ENCODE measurements around the gene CIB4.
A peak's percentile ranks its signal among the peaks of the same experiment; 100 is the strongest.

CIB4 gene

GRCh38 chr2:26614216-26615138, 26.7 kb downstream of the CIB4 start:
- no peak for DNase-seq
- in situ Hi-C loops (cut with HindIII; ENCODE audit: low pct_ligation_motif_present, low pct_unique_long_range_greater_than_20kb, low sequenced_read_pairs), result no loop called here

GRCh38 chr2:26613241-26614215, 27.6 kb downstream of the CIB4 start:
- DNase-seq, result no peak
- in situ Hi-C loops (cut with HindIII; ENCODE audit: low pct_ligation_motif_present, low pct_unique_long_range_greater_than_20kb, low sequenced_read_pairs), result no loop called here

- in situ Hi-C loops (cut with HindIII; ENCODE audit: low pct_ligation_motif_present, low pct_unique_long_range_greater_than_20kb, low sequenced_read_pairs), result no loop called here
- no peak for DNase-seq
These were observed 28.5 kb downstream of the CIB4 start for GRCh38 chr2:26612522-26613240.

GRCh38 chr2:26612034-26612433, 29.1 kb downstream of the CIB4 start:
- in situ Hi-C loops (cut with HindIII; ENCODE audit: low pct_ligation_motif_present, low pct_unique_long_range_greater_than_20kb, low sequenced_read_pairs), result no loop called here
- no peak for DNase-seq

GRCh38 chr2:26610504-26611335, 30.4 kb downstream of the CIB4 start:
- in situ Hi-C loops (cut with HindIII; ENCODE audit: low pct_ligation_motif_present, low pct_unique_long_range_greater_than_20kb, low sequenced_read_pairs), result no loop called here
- DNase-seq, result no peak

GRCh38 chr2:26609839-26610277, 31.3 kb downstream of the CIB4 start:
- no peak for DNase-seq
- in situ Hi-C loops (cut with HindIII; ENCODE audit: low pct_ligation_motif_present, low pct_unique_long_range_greater_than_20kb, low sequenced_read_pairs), result no loop called here

GRCh38 chr2:26609205-26609631, 31.9 kb downstream of the CIB4 start:
- DNase-seq, result no peak
- in situ Hi-C loops (cut with HindIII; ENCODE audit: low pct_ligation_motif_present, low pct_unique_long_range_greater_than_20kb, low sequenced_read_pairs), result no loop called here

GRCh38 chr2:26608557-26608956, 32.6 kb downstream of the CIB4 start:
- in situ Hi-C loops (cut with HindIII; ENCODE audit: low pct_ligation_motif_present, low pct_unique_long_range_greater_than_20kb, low sequenced_read_pairs), result no loop called here
- DNase-seq, result no peak

- no peak for DNase-seq
- in situ Hi-C loops (cut with HindIII; ENCODE audit: low pct_ligation_motif_present, low pct_unique_long_range_greater_than_20kb, low sequenced_read_pairs), result no loop called here
These were observed 33.5 kb downstream of the CIB4 start for GRCh38 chr2:26607698-26608097.

GRCh38 chr2:26606847-26607190, 34.3 kb downstream of the CIB4 start:
- in situ Hi-C loops (cut with HindIII; ENCODE audit: low pct_ligation_motif_present, low pct_unique_long_range_greater_than_20kb, low sequenced_read_pairs), result no loop called here
- DNase-seq, result no peak

- no peak for DNase-seq
- in situ Hi-C loops (cut with HindIII; ENCODE audit: low pct_ligation_motif_present, low pct_unique_long_range_greater_than_20kb, low sequenced_read_pairs), result no loop called here
These were observed 34.9 kb downstream of the CIB4 start for GRCh38 chr2:26605999-26606846.

GRCh38 chr2:26605195-26605998, 35.8 kb downstream of the CIB4 start:
- in situ Hi-C loops (cut with HindIII; ENCODE audit: low pct_ligation_motif_present, low pct_unique_long_range_greater_than_20kb, low sequenced_read_pairs), result no loop called here
- DNase-seq, result peak; percentile 55

- in situ Hi-C loops (cut with HindIII; ENCODE audit: low pct_ligation_motif_present, low pct_unique_long_range_greater_than_20kb, low sequenced_read_pairs), result no loop called here
- no peak for DNase-seq
These were observed 38.6 kb downstream of the CIB4 start for GRCh38 chr2:26602575-26602974.

- no peak for DNase-seq
- in situ Hi-C loops (cut with HindIII; ENCODE audit: low pct_ligation_motif_present, low pct_unique_long_range_greater_than_20kb, low sequenced_read_pairs), result loop anchor here (25.0 kb wide), 1 partner anchor 163 kb away; the partner anchor contains the start of gene SLC35F6
These were observed 41.8 kb downstream of the CIB4 start for GRCh38 chr2:26599387-26599786.

GRCh38 chr2:26598996-26599373, 42.2 kb downstream of the CIB4 start:
- in situ Hi-C loops (cut with HindIII; ENCODE audit: low pct_ligation_motif_present, low pct_unique_long_range_greater_than_20kb, low sequenced_read_pairs), result loop anchor here (25.0 kb wide), 1 partner anchor 163 kb away; the partner anchor contains the start of gene SLC35F6
- no peak for DNase-seq

- DNase-seq, result no peak
- in situ Hi-C loops (cut with HindIII; ENCODE audit: low pct_ligation_motif_present, low pct_unique_long_range_greater_than_20kb, low sequenced_read_pairs), result loop anchor here (25.0 kb wide), 1 partner anchor 164 kb away; the partner anchor contains the start of gene SLC35F6
These were observed 42.7 kb downstream of the CIB4 start for GRCh38 chr2:26598336-26598995.

All from ACHN (cell line).